HG03045 (cell line): Measurements from ENCODE around the gene SLC7A8.

Experiments used
- ATAC-seq: cut with Tn5 transposase; IDR thresholded peaks from one replicate; pipeline ENCODE4 v1.9.1; 2021; ENCODE audit warnings: mild to moderate bottlenecking, moderate library complexity; ENCODE audit not compliant: unreplicated experiment

The SLC7A8 gene

GRCh38 chr14:23183158-23183470 is 346 bp downstream of the SLC7A8 start:
- ATAC-seq: no peak

DNA sequence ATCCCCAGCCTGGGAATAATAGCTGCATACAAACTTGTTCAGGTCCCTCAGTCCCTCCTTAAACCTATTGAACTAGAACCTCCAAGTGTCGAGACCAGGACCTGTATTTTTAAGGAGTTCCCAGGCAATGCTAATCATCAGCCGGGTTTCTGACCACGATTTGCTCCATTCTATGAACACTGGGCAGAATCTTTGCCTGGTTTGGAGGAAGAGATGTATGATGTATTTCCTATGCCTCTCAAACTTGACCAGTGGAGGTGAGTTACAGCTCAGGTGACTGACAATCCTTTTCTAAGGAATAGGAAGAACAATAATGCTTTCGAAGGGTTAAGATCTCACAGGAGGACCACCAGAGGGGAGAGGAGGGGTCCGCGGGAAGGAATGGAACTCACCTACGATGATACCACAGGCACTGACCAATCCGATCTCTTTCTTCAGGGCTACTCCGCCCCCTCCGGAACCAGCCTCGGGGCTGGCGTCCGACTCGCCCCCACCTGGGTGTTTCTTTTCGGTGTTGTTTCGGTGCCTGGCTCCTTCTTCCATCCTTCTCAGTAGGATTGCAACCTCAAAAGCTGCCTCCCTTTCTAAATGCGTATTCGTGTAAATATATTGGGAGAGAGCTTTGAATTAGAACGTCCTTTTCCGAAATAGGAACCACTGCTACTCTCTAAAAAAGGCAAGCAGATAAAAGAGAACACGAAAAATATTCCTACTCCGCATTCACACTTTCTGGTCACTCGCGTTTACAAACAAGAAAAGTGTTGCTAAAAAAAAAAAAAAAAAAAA is 895 bp downstream of the SLC7A8 start:
- ATAC-seq: no peak

DNA sequence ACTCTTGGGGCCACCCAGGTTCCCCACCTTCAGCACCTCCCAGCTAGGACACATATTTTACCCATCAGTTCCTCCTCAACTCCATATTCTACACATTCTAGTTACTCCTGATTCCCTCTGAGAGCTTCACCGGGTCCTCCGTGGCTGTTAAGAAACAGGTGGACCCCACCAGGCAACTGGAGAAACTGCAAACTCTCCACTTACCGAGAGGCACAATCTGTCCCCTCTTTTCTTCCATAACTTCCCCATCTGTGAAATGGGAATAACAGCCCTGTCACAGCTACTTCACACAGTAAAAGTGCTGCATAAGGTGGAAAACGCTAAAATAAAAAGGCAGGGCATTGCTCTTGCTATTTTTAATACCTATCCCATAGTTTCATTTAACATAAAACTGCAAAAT is 1.5 kb downstream of the SLC7A8 start:
- no peak for ATAC-seq

GRCh38 chr14:23181453-23181852 is 2.0 kb downstream of the SLC7A8 start:
- no peak for ATAC-seq

DNA sequence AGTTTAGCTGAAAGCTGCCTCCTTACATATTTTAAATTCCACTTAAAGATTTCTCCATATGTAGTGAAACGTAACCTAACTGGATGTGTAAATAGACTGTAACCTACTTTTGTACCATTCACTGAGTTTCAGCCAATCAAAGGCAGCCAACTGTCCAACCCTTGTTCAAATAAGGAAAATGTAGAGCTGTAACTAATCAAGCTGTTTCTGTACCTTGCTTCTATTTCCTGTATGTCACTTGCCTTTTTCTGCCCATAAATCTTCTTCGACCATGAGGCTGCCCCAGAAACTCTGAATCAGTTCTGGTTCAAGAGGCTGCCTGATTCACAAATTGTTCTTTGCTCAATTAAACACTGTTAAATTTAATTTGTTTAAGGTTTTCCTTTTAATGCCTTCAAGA is 6.3 kb downstream of the SLC7A8 start:
- no peak for ATAC-seq

DNA sequence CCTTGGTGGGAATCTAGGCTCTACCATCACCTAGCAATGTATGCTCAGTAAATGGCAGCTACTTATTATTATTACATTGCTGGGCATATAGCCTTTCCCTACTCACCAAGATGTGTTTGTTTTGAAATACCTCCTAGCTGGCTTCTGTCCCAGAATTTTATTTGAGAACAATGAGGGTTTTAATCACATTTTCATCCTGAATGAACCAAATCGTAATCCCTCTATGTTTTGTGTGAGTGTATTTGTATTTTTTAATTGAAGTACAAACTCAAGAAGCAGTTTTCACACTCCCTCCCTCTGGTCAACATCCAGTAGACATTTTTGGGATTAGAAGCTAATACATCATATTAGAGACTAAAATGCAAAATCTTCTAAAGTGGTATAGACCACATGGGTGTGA is 7.6 kb downstream of the SLC7A8 start:
- no peak for ATAC-seq

GRCh38 chr14:23174296-23175184 is 8.9 kb downstream of the SLC7A8 start:
- ATAC-seq: no peak

GRCh38 chr14:23173796-23174195 is 9.7 kb downstream of the SLC7A8 start:
- no peak for ATAC-seq

- no peak for ATAC-seq
These were observed 10.4 kb downstream of the SLC7A8 start for GRCh38 chr14:23173031-23173430.

DNA sequence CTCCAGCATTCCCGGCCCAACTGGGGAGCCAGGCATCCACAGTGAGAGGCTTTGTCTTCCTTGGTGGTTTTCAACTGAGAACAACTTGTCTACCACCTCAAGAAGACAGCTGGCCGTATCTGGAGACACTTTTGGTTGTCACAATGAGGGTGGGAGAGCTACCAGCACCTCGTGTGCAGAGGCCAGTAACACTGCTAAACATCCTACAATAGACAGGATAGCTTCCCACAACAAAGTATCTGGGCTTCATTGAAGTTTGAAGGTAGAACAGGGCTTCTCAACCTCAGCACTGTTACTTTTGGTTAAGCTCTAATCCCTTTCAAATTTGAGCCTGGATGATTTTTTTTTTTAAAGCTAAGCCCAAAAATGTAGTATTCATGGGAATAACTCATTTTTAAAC is 10.9 kb downstream of the SLC7A8 start:
- no peak for ATAC-seq

DNA sequence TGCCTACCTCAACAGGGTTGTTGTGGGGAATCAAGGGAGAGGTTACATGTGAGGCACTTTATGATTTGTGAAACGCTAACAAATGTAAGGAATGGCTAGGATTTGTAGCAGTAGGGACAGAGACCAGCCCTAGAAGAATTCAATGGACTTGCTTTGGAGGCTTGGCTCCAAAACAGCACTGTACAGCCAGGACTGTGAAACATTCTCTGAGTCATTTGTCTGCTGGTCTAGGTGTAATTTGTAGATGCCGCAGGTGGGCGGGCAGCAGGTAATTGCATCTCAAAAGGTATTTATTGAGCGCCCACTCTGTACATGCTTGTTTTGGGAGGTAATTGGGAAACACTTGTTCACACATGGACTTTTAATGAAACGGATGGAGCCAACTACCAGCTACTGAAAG is 11.4 kb downstream of the SLC7A8 start:
- no peak for ATAC-seq

DNA sequence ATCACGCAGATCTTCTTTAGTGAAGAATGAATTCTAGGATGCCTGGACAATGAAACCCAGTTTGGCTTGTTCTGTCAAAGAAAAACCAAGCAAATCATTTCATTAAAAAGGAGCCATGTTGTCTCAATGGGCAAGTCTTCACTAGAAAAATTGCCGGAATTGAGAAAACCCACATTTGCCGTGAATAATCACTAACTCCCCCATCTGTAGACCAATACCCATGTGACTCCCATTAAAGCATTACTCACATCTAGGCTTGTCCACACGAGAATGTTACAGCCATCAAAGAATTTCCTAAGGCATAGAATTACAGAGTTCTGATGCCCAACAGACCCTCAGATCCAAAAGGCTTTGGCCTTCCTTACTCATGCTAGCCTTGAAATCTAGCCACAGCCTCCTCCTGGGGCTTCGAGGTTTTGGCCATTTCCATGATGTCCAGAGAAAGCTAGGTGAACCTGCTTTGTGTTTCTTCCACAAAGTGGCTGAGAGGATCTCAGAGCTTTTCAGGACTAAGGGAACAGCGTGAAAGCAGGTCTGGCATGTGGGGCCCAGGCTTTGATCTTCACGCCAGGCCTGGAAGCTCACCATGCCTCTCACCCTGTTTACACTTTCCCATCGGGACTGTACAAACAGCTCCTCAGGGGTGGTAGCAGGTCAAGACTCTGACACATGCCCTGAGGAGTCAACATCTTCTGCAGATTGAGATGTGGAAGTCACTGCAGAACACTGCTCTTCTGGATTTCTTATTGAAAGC is 12.1 kb downstream of the SLC7A8 start:
- no peak for ATAC-seq

GRCh38 chr14:23169622-23170021 is 13.8 kb downstream of the SLC7A8 start:
- no peak for ATAC-seq

- no peak for ATAC-seq
These were observed 15.2 kb downstream of the SLC7A8 start for GRCh38 chr14:23168246-23168645.

DNA sequence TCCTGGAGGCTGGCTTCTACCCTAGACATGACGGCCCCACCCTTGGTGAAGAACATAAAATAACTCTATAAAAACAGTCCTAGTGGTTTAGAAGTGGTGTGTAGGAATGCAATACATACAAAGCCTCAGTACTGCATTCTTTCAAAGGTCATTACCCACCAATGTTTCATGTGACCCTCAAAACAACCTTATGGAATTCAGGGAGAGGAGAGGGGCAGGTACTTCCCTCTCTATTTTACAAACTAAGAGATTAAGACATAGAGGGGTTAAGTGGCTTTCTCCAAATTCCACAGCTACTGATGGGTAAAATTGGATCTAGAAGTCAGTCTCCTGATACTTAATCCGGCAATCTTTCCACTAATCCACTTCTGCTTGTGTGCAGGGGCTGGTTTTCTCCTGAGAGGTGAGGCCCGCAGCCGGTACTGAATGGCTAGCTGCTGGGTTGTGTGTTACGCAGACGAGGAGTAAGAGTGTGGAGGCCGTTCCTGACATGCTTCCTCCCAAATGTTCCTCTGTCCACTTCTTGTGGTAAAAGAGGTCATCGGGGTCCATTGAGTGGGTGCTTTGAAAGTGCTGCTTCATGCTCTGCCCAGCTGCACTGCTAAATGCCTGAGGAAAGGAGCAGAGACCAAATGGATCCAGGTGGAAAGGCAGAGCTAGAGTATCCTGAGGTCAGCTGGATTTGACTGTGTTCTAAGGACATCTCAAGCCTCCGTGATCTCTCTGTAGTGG is 16.2 kb downstream of the SLC7A8 start:
- ATAC-seq: no peak

DNA sequence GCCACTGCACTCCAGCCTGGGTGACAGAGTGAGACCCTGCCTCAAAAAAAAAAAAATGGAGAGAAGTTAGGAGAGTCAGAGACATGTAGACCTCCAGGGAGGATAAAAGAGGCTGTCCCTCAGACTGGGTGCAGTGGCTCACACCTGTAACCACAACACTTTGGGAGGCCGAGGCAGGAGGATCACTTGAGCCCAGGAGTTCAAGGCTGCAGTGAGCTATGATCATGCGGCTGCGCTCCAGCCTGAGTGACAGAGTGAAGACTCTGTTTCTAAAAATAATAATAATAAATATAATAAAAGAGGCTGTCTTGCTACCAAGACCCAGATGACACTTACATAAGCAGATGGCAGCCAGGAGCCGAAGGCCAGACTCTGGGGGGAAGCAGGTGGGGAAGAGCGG is 18.5 kb downstream of the SLC7A8 start:
- no peak for ATAC-seq

DNA sequence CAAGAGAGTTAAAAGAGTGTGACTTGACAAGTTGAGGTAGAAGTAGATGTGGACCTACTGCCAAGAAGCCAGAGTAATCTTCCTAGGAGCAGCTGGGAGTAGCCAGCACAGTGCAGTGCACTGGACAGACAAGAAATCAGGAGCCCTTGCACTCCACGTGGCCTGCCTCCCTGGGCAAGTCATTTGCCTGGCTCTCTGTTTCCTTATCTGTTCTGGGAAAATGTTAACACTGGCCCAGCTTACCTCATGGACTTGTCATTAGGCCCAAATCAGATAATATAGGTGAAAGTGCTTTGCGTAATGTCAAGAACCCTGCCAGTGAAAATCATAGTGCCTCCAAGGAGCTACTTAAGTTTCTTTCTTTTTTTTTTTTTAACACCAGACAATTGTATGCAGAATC is 19.2 kb downstream of the SLC7A8 start:
- ATAC-seq: no peak

DNA sequence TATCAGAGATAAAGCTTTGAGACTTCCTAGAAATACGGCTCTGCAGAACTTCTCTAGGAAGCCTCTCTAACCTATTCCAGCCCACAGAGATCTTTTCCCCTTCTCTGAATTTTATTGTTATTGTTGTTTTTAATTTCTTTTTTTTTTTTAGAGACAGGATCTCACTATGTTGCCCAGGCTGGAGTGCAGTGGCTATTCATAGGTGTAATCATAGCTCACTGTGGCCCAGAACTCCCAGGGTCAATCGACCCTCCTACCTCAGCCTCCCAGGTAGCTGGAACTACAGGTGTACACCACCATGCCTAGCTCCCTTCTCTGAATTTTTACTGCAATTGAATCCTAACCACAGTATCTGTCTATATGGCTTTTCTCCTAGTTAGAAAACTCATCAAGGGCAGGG is 19.6 kb downstream of the SLC7A8 start:
- ATAC-seq: no peak

- ATAC-seq: no peak
These were observed 20.7 kb downstream of the SLC7A8 start for GRCh38 chr14:23162800-23163199.

DNA sequence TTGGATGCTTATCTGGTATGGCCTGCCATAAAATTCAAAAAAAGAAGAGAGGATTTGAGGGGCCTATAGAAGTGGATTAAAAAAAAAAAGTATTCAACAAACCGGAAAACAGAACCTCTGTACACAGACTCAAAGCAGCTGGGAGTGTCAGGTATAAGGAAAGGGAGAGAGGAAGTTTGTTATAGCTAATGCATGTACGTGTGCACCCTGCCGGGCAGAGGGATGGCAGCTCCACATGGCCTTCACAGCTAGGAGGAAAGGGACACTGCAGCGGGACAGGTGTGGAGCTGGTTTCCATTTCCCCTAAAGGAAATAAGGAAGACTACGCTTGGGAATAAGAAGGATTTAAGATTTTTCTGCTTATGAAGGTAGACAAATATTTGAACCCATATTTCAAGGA is 21.5 kb downstream of the SLC7A8 start:
- no peak for ATAC-seq

GRCh38 chr14:23160924-23161522 is 22.4 kb downstream of the SLC7A8 start:
- ATAC-seq: no peak
